K562 (cell line): ENCODE results near the gene AZU1. TPM values are rescaled to one million over a fixed set of nuclear protein-coding genes. Genes with fewer than 3 reads are reported as not detected.
A peak's percentile ranks its signal among the peaks of the same experiment; 100 is the strongest.

ENCODE experiments used
- CEBPB ChIP-seq: fragments of 450-650 bp; IDR thresholded peaks from 2 replicates; pipeline ENCODE4 v1.6.1; 2016; ENCODE audit warnings: missing genetic modification characterization, missing compliant biosample characterization
- FOXP1 ChIP-seq: sonication (generic); formaldehyde crosslinking; IDR thresholded peaks from 2 replicates; pipeline ENCODE4 v1.8.0; 2022; ENCODE audit warnings: mild to moderate bottlenecking, missing genetic modification reagents
- HBP1 ChIP-seq: fragments of 450-650 bp; formaldehyde crosslinking; IDR thresholded peaks from 2 replicates; pipeline ENCODE4 v1.4.0; 2022; ENCODE audit warnings: missing genetic modification characterization
- KAT8 ChIP-seq: fragments of 450-650 bp; IDR thresholded peaks from 2 replicates; pipeline ENCODE4 v1.6.1; 2016; ENCODE audit warnings: low read depth, mild to moderate bottlenecking
- MAZ ChIP-seq, 2 experiments: fragments of 450-650 bp in 1 of 2; sonication (generic) in 1 of 2; formaldehyde crosslinking; IDR thresholded peaks in 1 of 2; conservative IDR thresholded peaks in 1 of 2; 2 replicates each; pipeline versions ENCODE4 v1.4.0 to v1.5.0; 2020; ENCODE audit warnings: mild to moderate bottlenecking in 1 of 2, missing genetic modification reagents in 1 of 2
- NR1H2 ChIP-seq: sonication (generic); formaldehyde crosslinking; IDR thresholded peaks from 2 replicates; pipeline ENCODE4 v1.4.0; 2020; ENCODE audit warnings: mild to moderate bottlenecking, missing genetic modification reagents
- PCBP1 ChIP-seq: fragments of 200-400 bp; formaldehyde crosslinking; IDR thresholded peaks from 2 replicates; pipeline ENCODE4 v1.6.1; 2018; ENCODE audit warnings: mild to moderate bottlenecking, low read depth, low read length; ENCODE audit not compliant: poor library complexity, severe bottlenecking
- RBM15 ChIP-seq: fragments of 200-400 bp; formaldehyde crosslinking; IDR thresholded peaks from 2 replicates; pipeline ENCODE4 v1.6.1; 2018; ENCODE audit warnings: mild to moderate bottlenecking, low read length, moderate library complexity; ENCODE audit not compliant: insufficient read depth
- SRSF7 ChIP-seq: fragments of 200-400 bp; formaldehyde crosslinking; optimal IDR thresholded peaks from 2 replicates; pipeline ENCODE3; 2017; ENCODE audit warnings: mild to moderate bottlenecking, low read depth, low read length
- TBL1XR1 ChIP-seq, 2 experiments: IDR thresholded peaks; 2 replicates each; pipeline ENCODE4 v1.6.1; 2012; ENCODE audit warnings: improper control_type of control experiment in 2 of 2, low read length in 2 of 2, mild to moderate bottlenecking in 1 of 2
- ZBTB49 ChIP-seq: sonication (generic); formaldehyde crosslinking; IDR thresholded peaks from 2 replicates; pipeline ENCODE4 v1.8.0; 2022; ENCODE audit warnings: missing genetic modification reagents, mild to moderate bottlenecking, borderline replicate concordance
- ZKSCAN8 ChIP-seq: fragments of 200-800 bp; sonication (Bioruptor generic); IDR thresholded peaks from 2 replicates; pipeline ENCODE4 v1.6.1; 2016; ENCODE audit warnings: missing genetic modification characterization, missing compliant biosample characterization
- ZNF224 ChIP-seq: sonication (generic); formaldehyde crosslinking; IDR thresholded peaks from 2 replicates; pipeline ENCODE4 v1.8.0; 2022; ENCODE audit warnings: mild to moderate bottlenecking, missing genetic modification reagents
- ZNF316 ChIP-seq: fragments of 450-650 bp; IDR thresholded peaks from 2 replicates; pipeline ENCODE4 v1.6.1; 2016
- ZNF668 ChIP-seq: fragments of 250-450 bp; sonication (Bioruptor Pico); IDR thresholded peaks from 2 replicates; pipeline ENCODE4 v1.8.0; 2022; ENCODE audit warnings: mild to moderate bottlenecking, inconsistent platforms
- ZNF740 ChIP-seq, 3 experiments: fragments of 200-800 bp in 1 of 3; sonication (Bioruptor generic) in 1 of 3; sonication (generic) in 1 of 3; formaldehyde crosslinking in 1 of 3; IDR thresholded peaks; 2 replicates each; pipeline versions ENCODE4 v1.6.1 to v1.8.0; 2016 to 2022; ENCODE audit warnings: mild to moderate bottlenecking in 2 of 3, missing compliant biosample characterization in 2 of 3, missing genetic modification characterization in 2 of 3, missing genetic modification reagents in 1 of 3
- ZSCAN32 ChIP-seq: fragments of 450-650 bp; formaldehyde crosslinking; IDR thresholded peaks from 2 replicates; pipeline ENCODE4 v1.4.0; 2020; ENCODE audit warnings: mild to moderate bottlenecking, moderate library complexity
- polyA plus RNA-seq, 8 experiments: library from polyadenylated mRNA; depleted of rRNA in 4 of 8; stranded (reverse) in 5 of 8; unstranded in 3 of 8; fragments of >200 nt; fragmentation: Nextera tagmentation in 2 of 8; fragmentation: Illumina TruSeq in 1 of 8; extraction: Ambion mirVana in 2 of 8; extraction: Trizol in 1 of 8; gene quantifications; 2 replicates each; pipeline versions ENCODE4 v1.2.1 to v1.2.3, GENCODE V29; 2011 to 2014; ENCODE audit warnings: inconsistent platforms in 1 of 8, missing spikeins in 1 of 8
- total RNA-seq, 7 experiments: library from RNA; depleted of rRNA in 6 of 7; stranded (reverse); fragments of >200 nt in 6 of 7; fragmentation: Illumina TruSeq in 2 of 7; extraction: Trizol in 2 of 7; gene quantifications; 2 replicates each; pipeline versions ENCODE4 v1.2.1 to v1.2.3, GENCODE V29; 2011 to 2021; ENCODE audit warnings: low replicate concordance in 1 of 7
- TF ChIP-seq, protein P1 (sequence below): fragments of 250-450 bp; sonication (Bioruptor Pico); IDR thresholded peaks from 2 replicates; pipeline ENCODE4 v1.4.0; 2020; ENCODE audit warnings: mild to moderate bottlenecking, moderate library complexity, borderline replicate concordance

AZU1 gene
- total and polyA plus RNA-seq, 9 of the 15 experiments (the other 6 are each of a cell fraction or from before 2014, with no cell fraction given), result 0.29 to 1.9 (median 0.59) TPM; not detected in 3

DNA sequence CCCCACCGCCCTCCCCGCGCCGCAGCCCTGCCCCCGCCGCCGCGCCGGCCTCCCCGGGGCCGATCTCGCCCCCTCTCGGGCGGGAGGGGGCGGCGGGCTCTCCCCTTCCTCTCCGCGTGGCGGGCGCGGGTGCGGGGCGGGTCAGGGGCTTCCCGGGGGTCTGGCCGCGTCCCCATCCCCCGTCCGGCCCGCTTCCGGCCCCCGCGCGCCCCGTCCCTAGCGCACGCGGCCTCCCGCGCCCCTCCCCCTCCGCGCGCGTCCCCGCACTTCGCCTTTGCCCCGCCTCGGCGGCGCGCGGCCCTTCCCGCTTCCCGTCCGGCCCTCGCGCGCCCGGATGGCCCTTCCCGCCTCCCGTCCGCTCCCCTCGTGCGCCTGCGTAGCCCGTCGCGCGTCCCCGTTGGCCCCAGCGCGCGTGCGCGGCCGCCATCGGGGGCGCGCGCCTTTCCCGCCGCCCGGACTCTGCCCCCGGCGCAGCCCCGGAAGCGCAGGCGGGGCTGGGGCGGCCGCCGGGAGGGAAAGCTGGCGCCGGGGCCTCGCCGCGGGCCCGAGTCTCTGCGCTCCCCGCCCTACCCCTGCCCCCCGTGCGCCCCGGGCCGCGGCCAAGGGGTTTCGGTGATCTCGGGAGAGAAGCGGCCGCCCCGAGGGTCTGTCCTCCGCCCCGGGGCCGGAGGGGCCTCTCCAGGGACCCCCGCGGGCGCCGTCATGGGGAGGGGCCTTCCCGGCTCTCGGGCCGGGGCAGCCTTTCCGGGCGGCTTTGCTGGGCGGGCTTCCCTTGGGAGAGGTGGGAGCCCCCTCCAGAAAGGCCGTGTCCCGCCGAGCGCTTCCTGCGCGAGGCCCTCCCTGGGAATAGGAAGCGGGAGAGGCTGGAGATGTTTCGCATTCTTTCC, 29.9 kb upstream of the AZU1 start (continued):
- TF ChIP-seq SRSF7 (no peak), HBP1 (CRISPR knock-in tag) (0 out of 2 replicates have a peak, but pooled peaks have one; percentile 18), NR1H2 (CRISPR knock-in tag) (no peak), ZBTB49 (CRISPR knock-in tag) (no peak), FOXP1 (CRISPR knock-in tag) (no peak), ZSCAN32 (no peak), MAZ (CRISPR knock-in tag; conservative IDR thresholded peaks at IDR 0.05 in 1 of 2, IDR thresholded peaks at IDR 0.05 in 1 of 2) (no peak; a peak in 1 of 4 replicates), PCBP1 (peak; percentile 96), CEBPB (no peak), TBL1XR1 (IDR thresholded peaks at IDR 0.05; ENCODE audit: low read length in 2 of 2) (no peak), ZNF668 (peak; percentile 28; the same call in 1 of the 2 replicates), ZNF224 (CRISPR knock-in tag) (no peak), ZKSCAN8 (peak; percentile 75), ZNF316 (no peak), KAT8 (no peak), ZNF740 (CRISPR knock-in tag; IDR thresholded peaks at IDR 0.05) (no peak), ZNF740 (tag; IDR thresholded peaks at IDR 0.05) (no peak), RBM15 (no peak)
- TF ChIP-seq, protein P1, sequence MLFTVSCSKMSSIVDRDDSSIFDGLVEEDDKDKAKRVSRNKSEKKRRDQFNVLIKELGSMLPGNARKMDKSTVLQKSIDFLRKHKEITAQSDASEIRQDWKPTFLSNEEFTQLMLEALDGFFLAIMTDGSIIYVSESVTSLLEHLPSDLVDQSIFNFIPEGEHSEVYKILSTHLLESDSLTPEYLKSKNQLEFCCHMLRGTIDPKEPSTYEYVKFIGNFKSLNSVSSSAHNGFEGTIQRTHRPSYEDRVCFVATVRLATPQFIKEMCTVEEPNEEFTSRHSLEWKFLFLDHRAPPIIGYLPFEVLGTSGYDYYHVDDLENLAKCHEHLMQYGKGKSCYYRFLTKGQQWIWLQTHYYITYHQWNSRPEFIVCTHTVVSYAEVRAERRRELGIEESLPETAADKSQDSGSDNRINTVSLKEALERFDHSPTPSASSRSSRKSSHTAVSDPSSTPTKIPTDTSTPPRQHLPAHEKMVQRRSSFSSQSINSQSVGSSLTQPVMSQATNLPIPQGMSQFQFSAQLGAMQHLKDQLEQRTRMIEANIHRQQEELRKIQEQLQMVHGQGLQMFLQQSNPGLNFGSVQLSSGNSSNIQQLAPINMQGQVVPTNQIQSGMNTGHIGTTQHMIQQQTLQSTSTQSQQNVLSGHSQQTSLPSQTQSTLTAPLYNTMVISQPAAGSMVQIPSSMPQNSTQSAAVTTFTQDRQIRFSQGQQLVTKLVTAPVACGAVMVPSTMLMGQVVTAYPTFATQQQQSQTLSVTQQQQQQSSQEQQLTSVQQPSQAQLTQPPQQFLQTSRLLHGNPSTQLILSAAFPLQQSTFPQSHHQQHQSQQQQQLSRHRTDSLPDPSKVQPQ (CRISPR knock-in tag), result no peak
